Measurements from ENCODE around the gene CCDC116. TPM values are rescaled to one million over a fixed set of nuclear protein-coding genes. Genes with fewer than 3 reads are reported as not detected.
"Not testable (repeated sequence)": the region's sequence is repeated elsewhere in the genome, so short reads cannot be mapped to it uniquely, and the experiment has no call there.

The CCDC116 gene
- polyA plus RNA-seq, 1 donor, result 0.45 TPM

- no peak for DNase-seq
Measured at GRCh38 chr22:21652547-21653545, 20.3 kb downstream of the CCDC116 start.

DNA sequence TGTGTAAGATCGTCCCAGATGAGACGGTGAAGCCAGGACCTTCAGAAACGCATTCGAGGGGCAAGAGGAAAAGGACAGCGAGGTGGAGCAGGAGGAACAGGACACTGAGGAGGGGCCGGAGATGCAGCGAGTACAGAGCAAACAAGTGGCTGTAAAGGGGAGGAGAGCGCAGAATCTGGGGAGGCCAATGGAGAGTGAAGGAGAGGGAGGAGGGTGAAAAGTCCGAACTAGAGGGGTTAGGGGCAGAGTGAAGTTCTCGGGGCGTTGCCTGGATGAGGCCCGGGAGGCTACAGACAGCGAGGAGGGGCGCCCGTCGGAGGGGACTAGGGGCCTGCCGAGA is 24.4 kb downstream of the CCDC116 start:
- no peak for DNase-seq

GRCh38 chr22:21657360-21658032 is 24.9 kb downstream of the CCDC116 start:
- peak; percentile 51 for DNase-seq

DNA sequence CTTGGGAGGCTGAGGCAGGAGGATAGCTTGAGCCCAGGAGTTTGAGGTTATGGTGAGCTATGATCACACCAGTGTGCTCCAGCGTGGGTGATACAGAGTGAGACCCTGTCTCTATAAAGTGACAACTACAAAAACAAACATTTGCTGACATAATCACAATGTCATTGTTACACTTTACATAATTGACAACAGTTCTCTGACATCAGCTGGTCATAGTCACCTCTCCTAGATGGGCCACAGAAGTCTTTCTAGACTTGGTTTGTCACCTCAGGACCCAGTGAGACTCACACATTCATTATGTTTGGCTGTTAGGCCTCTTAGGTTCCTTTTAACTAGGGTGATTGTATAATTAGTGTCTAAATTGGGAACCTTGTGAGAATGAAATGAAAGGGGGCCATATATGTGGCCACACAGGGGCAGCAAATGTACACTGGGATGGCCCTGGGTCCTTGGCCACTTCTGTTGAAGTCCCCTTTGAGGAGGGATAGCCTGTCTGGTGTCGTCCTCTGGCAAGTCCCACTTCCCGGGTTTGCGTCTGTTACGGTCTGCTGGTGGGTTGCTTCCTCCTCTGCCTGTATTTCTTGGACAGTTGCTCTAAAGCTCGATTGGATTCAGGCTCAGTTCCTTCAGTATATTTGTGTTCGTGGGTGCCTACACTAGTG is 27.4 kb downstream of the CCDC116 start:
- no peak for DNase-seq

GRCh38 chr22:21660904-21661303 is 28.3 kb downstream of the CCDC116 start:
- no peak for DNase-seq

GRCh38 chr22:21661991-21662390 is 29.4 kb downstream of the CCDC116 start:
- no peak for DNase-seq

GRCh38 chr22:21663738-21664137 is 31.2 kb downstream of the CCDC116 start:
- DNase-seq, result no peak

DNA sequence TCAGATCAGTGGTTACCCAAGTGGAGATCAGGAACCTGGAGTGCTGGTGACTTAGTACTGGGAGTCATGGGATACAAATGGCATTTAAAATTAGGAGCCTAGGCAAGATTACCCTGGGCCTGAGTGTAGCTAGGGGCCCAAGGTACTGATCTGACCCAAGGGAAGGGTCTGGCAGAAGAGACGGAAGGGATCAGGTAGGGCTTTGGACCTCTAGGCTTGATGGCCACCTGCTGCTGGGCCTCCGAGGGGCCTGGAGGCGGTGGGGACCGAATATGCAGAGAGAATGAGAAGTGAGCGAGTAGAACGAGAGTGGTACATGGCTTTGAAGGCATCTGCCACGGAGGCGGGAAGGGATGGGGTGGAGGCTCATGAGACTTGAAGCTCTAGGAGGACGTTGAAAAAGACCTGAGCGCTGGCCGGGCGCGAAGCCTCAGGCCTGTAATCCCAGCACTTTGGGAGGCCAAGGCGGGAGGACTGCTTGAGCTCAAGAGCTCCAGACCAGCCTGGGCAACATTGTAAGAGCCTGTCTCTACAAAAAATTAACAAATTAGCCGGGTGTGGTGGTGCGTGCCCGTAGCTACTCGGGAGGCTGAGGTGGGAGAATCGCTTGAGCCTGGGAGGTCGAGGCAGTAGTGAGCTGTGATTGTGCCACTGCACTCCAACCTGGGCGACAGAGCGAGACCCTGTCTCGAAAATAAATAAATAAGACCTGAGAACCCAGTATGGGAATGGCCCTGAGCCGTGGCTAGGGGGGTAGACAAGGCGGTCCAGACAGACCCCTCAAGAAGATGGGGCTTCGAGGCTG is 32.7 kb downstream of the CCDC116 start:
- DNase-seq, result no peak

GRCh38 chr22:21666786-21667185 is 34.2 kb downstream of the CCDC116 start:
- no peak for DNase-seq

DNA sequence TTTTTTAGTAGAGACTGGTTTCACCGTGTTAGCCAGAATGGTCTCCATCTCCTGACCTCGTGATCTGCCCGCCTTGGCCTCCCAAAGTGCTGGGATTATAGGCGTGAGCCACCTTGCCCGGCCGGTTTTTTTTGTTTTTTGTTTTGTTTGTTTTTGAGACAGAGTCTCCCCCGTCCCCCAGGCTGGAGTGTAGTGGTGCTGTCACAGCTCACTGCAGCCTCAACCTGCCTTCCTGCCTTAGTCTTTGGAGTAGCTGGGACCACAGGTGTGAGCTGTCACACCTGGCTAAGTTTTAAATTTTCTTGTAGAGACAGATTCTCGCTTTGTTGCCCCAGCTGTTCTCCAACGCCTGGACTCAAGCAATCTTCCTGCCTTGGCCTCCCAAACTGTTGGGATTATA is 36.5 kb downstream of the CCDC116 start:
- no peak for DNase-seq

GRCh38 chr22:21672107-21672629 is 39.6 kb downstream of the CCDC116 start:
- DNase-seq, result no peak

DNA sequence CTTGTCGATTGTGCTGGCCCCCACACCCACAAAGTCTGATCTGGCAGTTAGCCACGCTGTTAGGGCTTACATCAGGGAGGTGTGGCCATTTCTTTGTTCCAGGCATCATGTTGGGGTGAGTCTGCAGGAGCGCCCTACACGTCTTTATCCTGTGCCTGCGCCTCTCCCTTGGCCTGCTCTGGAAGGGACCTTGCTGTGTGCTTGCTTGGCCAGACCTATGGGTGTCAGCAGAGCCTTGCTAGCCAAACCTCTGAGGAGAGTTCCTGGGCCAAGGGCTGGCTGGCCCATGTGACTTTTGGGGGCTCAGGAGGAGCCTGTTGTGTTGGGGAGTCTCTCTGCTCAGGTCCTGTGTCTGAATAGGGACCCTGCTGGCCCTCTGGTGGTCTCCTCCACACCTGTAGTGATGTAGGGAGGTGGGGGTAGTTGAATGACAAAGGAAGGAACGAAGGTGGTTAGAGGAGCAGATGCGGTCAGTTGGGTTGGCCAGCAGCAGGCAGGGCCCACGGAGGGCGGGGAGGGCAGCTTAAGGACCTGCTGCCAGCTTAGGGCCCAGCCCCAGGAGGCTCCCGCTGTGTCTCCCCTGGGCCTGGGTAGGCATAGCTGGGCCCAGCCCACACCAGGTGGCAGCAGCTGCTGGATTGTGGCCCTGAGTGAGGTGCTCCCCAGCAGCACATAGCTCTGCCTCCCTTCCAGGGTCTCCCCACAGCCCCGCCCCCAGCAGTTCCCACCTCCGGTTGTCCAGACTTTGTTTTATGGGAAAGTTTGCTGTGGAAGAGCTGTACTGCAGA is 41.2 kb downstream of the CCDC116 start:
- no peak for DNase-seq

DNA sequence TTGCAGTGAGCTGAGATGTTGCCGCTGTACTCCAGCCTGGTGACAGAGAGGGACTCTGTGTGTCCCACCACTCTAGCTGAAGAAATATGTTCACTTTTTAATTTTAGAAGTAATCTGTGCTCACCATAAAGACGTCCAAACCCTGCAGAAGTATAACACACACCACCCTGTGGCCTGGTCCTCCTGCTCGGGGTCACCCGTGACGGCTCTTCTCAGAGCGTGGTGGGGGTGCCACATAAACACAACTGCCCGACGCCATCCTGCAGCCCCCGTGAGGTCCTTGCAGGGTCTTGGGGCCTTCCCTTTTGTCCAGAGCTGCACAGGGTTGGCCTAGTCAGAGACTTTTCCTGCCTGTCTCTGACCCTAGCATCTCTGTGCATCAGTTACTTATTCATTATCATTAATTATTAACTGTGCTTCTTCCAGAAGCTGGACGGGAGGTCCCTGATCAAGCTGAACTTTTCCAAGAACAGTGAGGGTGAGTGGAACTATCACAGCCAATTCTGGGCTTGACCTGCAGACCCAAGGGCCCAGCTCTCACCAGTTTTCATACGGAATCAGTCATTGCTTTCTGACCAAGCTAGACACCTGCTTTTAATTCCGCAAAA is 42.2 kb downstream of the CCDC116 start:
- no peak for DNase-seq

DNA sequence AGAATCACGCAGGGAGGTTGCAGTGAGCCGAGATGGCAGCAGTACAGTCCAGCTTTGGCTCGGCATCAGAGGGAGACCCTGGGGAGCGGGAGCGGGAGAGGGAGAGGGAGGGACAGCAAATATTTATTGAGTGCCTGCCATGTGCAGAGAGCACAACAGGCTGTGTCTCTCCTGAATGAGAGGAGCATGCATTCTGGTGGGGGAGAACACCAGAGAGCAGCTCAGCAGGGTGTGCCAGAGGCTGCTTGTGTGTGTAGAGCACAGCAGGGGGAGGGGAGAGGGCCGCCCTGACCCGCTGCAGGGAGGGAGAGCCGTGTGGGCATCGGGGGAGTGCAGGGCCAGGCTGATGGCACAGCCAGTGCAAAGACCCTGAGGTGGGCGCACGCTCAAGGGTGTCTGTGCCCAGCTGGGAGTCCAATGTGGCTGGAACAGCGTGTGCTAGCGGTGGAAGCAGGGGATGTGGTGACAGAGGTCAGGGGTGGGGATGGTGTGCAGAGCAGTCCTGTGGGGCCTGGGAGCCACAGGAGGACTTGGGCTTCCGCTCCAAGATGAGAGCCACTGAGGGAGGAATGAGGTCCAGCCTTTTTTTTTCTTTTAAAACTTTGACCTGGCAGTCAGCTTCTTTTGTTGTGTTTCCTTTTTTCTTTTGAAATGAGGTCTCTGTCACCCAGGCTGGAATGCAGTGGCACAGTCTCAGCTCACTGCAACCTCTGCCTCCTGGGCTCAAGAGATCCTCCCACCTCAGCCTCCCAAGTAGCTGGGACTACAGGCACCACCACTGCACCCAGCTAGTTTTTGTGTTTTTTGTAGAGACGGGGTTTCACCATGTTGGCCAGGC is 45.3 kb downstream of the CCDC116 start:
- no peak for DNase-seq

- DNase-seq, result not testable (repeated sequence)
Measured at GRCh38 chr22:21678842-21679241, 46.3 kb downstream of the CCDC116 start.

- DNase-seq, result no peak
Measured at GRCh38 chr22:21679383-21679782, 46.8 kb downstream of the CCDC116 start.

DNA sequence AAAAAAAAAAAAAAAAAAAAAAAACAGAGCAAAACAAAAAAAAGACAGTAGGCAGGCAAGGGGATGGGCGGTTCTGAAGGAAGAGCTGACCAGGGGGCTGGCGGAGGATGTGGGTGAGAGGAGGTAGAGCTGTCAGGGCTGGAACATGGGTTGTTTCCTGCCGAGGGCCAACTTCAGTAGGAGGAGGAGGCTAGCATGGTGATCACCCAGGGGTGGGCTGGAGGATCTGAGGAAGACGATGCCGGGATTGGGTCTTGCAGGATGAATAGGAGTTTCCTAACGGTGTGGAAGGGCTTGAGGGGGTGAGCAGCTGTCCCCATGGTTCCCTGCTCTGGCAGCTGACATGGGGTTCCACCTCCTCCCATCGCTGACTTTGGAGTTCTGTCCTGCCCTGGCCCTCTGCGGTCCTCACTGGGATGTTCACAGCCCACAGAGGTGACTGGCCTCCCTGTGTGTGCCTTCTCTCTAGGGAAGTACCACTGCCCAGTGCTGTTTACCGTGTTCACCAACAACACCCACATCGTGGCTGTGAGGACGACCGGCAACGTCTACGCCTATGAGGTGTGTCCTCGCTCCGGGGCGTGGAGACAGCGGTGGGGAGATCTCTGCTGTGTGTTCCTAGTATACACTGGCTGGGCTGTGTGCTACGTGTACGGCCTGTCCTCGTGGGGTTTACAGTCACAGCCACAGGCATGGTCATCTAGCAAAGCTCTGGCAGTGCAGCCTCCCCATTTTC is 48.4 kb downstream of the CCDC116 start:
- no peak for DNase-seq

DNA sequence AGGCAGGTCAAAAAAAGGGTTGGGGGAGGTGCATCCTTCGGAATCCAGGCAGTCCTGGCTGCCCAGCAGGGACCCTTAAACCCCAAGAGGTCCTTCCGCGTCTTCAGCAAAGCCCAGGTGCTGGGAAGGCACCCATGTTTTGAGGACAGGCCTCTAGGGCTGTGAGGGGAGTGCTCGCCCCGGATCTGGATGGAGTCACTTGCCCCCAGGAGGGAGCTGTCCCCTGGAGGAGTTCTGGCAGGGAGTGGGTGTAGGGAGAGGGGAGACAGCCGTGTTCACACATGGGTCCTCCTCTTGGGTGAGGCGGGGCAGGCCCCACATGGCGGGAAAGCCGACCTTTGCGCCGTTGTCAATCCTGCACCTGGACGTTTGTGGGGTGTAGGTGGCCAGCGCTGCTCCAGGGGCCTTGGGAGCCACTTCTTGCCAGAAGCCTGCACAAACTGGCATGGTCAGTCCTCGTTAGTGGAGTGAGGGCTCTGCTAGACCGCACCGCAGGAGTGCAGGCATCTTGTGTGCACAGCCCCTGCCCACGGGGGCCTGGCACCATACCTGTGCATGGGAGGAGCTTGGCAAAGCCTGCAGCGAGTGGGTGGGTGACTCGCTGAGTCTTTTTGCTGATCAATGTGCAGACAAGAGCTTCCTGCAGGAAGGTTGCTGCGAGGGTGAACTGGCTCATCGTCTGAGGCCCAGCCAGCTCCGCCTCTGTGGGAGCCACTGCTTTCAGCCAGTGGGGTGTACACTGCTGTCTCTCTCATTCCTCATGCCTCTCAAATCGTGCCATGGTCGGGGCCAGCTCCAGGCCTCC is 49.2 kb downstream of the CCDC116 start:
- no peak for DNase-seq

Measured in hindlimb muscle (tissue), 1 donor.